ENCODE results near the gene DNAH11.
"Not testable (repeated sequence)": the region's sequence is repeated elsewhere in the genome, so short reads cannot be mapped to it uniquely, and the experiment has no call there.

DNAH11 gene

DNA sequence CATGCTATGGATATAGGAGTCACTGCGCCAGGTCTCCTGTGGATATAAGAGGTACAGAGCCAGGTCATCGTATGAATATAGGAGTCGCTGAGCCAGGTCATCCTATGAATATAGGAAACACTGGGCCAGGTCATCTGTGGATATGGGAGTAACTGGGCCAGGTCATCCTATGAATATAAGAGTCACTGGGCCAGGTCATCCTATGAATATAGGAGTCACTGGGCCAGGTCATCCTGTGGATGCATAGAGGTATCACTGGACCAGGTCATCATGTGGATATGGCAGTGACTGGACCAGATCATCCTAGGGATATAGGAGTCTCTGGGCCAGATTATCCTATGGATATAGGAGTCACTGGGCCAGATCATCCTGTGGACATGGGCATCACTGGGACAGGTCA lies 181.7 kb downstream of the DNAH11 start:
- Histone ChIP-seq H3K4me3 (no peak overlapping the region), H3K27ac (no peak overlapping the region)
- no peak for DNase-seq (ENCODE audit: low spot score)
- TF ChIP-seq, protein P1, sequence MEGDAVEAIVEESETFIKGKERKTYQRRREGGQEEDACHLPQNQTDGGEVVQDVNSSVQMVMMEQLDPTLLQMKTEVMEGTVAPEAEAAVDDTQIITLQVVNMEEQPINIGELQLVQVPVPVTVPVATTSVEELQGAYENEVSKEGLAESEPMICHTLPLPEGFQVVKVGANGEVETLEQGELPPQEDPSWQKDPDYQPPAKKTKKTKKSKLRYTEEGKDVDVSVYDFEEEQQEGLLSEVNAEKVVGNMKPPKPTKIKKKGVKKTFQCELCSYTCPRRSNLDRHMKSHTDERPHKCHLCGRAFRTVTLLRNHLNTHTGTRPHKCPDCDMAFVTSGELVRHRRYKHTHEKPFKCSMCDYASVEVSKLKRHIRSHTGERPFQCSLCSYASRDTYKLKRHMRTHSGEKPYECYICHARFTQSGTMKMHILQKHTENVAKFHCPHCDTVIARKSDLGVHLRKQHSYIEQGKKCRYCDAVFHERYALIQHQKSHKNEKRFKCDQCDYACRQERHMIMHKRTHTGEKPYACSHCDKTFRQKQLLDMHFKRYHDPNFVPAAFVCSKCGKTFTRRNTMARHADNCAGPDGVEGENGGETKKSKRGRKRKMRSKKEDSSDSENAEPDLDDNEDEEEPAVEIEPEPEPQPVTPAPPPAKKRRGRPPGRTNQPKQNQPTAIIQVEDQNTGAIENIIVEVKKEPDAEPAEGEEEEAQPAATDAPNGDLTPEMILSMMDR (IDR thresholded peaks at IDR 0.05): no peak

DNA sequence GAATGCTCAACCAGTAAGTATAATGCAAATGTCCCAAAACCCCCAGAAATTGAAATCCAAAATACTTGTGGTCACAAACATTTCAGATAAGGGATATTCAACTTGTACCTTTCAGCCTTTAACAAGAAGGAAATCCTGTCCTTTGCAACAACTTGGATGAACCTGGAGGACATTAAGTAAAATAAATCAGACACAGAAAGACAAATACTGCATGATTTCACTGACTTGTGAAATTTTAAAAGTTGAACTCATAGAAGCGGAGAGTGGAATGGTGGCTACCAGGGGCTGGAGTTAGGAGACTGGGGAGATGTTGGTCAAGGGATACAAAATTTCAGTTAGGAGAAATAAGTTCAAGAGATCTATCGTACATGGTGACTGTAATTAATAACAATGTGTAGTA lies 187.6 kb downstream of the DNAH11 start:
- no peak overlapping the region for H3K4me3 ChIP-seq
- no peak overlapping the region for H3K27ac ChIP-seq
- DNase-seq (ENCODE audit: low spot score): no peak
- TF ChIP-seq, protein P1 (IDR thresholded peaks at IDR 0.05): no peak

DNA sequence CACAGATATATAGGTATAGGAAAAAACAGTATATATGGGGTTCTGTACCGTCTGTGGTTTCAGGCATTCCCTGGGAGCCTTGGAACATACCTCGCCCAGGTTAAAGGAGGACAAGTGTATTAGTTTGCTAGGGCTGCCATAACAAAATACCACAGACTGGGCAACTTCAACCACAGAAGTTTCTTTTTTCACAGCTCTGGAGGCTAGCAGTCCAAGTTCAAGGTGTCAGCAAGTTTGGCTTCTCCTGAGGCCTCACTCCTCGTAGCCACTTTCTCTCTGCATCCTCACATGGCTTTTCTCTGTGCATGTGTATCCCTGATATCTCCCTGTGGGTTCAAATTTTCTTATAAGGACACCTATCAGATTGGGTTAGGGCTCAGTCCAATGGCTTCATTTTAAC lies 189.1 kb downstream of the DNAH11 start:
- TF ChIP-seq, protein P1 (IDR thresholded peaks at IDR 0.05): no peak
- no peak overlapping the region for H3K4me3 ChIP-seq
- DNase-seq (ENCODE audit: low spot score): no peak
- no peak overlapping the region for H3K27ac ChIP-seq

DNA sequence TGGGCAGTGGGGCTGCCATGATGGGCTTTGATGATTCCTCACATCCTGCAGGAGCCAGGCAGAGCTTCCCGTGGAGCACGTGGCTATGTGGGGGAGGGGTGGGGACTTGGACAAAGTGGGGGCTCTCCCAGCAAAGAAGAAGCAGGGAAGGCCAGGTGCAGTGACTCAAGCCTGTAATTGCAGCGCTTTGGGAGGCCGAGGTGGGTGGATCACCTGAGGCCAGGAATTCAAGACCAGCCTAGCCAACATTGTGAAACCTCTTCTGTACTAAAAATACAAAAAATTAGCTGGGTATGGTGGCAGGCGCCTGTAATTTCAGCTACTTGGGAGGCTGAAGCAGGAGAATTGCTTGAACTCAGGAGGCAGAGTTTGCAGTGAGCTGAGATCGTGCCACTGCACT lies 190.1 kb downstream of the DNAH11 start:
- DNase-seq (ENCODE audit: low spot score); H3K27ac ChIP-seq; H3K4me3 ChIP-seq: not testable (repeated sequence)

DNA sequence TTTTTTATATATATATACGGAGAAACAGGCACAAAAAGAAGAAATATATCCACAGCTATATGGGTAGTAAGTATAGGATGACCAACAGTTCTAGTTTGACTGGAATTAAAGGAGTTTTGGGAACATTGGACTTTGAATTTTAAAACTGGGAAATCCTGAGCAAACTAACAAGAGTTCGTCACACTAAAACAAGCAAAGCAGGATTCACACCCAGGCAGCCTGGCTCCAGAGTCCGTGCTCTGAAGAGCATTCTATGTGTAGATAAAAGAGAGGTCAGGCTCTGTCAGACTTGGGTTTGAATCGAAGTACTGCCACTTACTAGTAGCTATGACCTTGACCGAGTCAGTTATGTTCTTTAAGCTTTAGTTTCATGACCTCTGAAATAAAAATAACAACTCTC lies 191.0 kb downstream of the DNAH11 start:
- no peak overlapping the region for H3K4me3 ChIP-seq
- TF ChIP-seq, protein P1 (IDR thresholded peaks at IDR 0.05): no peak
- no peak overlapping the region for H3K27ac ChIP-seq
- no peak for DNase-seq (ENCODE audit: low spot score)

DNA sequence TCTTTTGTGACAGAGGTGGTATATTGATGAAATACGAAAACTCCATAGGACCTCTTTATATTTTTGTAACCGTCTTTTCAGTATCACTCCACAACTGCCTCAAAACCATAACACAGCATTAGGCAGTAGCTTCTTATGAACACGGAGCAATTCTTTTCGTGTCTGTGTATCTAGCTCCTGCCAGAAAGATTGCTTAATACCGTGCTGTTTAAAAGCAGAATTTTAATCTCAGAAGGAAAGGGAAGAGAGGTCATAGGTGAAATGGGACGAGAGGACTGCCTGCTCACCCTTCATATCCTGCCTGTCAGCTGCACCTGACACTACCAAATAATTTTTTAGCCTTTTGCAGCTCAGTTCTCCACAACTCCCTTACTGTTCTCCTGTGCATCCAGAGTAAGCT lies 200.7 kb downstream of the DNAH11 start:
- DNase-seq (ENCODE audit: low spot score): no peak
- Histone ChIP-seq H3K4me3 (no peak overlapping the region), H3K27ac (no peak overlapping the region)
- TF ChIP-seq, protein P1 (IDR thresholded peaks at IDR 0.05): no peak

DNA sequence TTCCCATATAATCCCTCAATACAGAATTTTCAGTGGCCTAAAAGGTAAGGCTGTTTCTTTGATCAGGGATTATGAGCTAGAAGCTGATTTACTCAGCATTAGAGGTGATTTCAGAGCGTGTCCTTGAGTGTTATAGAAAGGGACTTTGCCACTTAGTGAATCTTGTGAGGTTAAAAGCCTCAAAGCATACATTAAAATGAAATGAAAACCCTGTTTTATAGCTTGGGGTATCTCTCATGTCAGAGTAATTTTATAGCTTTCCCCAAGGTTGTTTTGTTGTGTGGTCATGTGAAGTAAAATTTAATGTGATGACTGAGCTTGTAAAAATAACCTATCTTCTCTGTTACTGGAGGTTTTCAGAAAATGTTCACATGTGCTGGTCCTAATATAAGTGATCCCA lies 204.1 kb downstream of the DNAH11 start:
- Histone ChIP-seq H3K27ac (no peak overlapping the region), H3K4me3 (no peak overlapping the region)
- no peak for DNase-seq (ENCODE audit: low spot score)
- TF ChIP-seq, protein P1 (IDR thresholded peaks at IDR 0.05): no peak

DNA sequence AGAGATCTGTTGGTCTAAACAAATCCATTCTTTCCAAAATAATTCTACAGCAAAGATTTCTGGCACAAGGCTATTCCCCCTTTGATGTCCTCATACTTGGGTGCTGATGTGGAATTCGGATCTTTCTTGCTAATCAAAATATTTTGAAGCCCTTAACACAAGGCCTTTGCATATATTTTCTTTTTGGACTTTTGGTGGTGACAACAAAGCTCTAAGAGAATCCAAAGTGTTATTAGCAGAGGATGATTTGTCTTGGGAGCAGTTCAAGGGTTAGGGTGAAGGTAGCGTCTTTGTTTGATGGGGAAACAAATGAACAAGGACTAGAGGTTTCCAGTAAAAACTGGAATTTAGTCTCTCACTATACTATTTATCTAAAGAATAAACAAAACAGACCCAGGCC lies 205.0 kb downstream of the DNAH11 start:
- TF ChIP-seq, protein P1 (IDR thresholded peaks at IDR 0.05): no peak
- no peak overlapping the region for H3K27ac ChIP-seq
- no peak overlapping the region for H3K4me3 ChIP-seq
- DNase-seq (ENCODE audit: low spot score): no peak
